Measurements from ENCODE around the gene SH3BP1. TPM values are rescaled to one million over a fixed set of nuclear protein-coding genes. Genes with fewer than 3 reads are reported as not detected.
A peak's percentile ranks its signal among the peaks of the same experiment; 100 is the strongest.

Gene SH3BP1
- total and polyA plus RNA-seq, 2 of the 13 experiments (the other 11 are each of a cell fraction or from before 2014, with no cell fraction given), result 8.4 to 18.5 TPM

GRCh38 chr22:37631448-37632173, 7.9 kb upstream of the SH3BP1 start (continued):
- TF ChIP-seq NPAS2 (CRISPR knock-in tag; IDR thresholded peaks at IDR 0.05; ENCODE audit: borderline replicate concordance), result no peak
- TF ChIP-seq YEATS2 (CRISPR knock-in tag; IDR thresholded peaks at IDR 0.05; ENCODE audit: borderline replicate concordance), result 0 out of 2 replicates have a peak, but pooled peaks have one; percentile 10
- TF ChIP-seq, protein P1, sequence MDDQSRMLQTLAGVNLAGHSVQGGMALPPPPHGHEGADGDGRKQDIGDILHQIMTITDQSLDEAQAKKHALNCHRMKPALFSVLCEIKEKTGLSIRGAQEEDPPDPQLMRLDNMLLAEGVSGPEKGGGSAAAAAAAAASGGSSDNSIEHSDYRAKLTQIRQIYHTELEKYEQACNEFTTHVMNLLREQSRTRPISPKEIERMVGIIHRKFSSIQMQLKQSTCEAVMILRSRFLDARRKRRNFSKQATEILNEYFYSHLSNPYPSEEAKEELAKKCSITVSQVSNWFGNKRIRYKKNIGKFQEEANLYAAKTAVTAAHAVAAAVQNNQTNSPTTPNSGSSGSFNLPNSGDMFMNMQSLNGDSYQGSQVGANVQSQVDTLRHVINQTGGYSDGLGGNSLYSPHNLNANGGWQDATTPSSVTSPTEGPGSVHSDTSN (CRISPR knock-in tag; IDR thresholded peaks at IDR 0.05; ENCODE audit: borderline replicate concordance), result no peak
- peak; percentile 42; the same call in 1 of the 2 replicates for TF ChIP-seq POLR2AphosphoS5 (IDR thresholded peaks at IDR 0.05; ENCODE audit: low read depth, low read length)
- no peak for TF ChIP-seq ZNF17 (CRISPR knock-in tag; IDR thresholded peaks at IDR 0.05)
- peak; percentile 48; the same call in 1 of the 2 replicates for TF ChIP-seq MAZ (IDR thresholded peaks at IDR 0.05; ENCODE audit: borderline replicate concordance, low read depth, low read length)
- TF ChIP-seq MAZ (CRISPR knock-in tag; IDR thresholded peaks at IDR 0.05; ENCODE audit: low read depth), result peak; percentile 86; the same call in 1 of the 2 replicates
- TF ChIP-seq ZBTB3 (CRISPR knock-in tag; IDR thresholded peaks at IDR 0.05; ENCODE audit: borderline replicate concordance, low read depth), result no peak
- no peak for TF ChIP-seq ZNF549 (CRISPR knock-in tag; IDR thresholded peaks at IDR 0.05)

Data from HepG2 (cell line).